ENCODE results near the gene ACY1. TPM values are rescaled to one million over a fixed set of nuclear protein-coding genes. Genes with fewer than 3 reads are reported as not detected.

Gene ACY1
- polyA plus RNA-seq, 1 of the 3 experiments (the other 2 are of a cell fraction), result 93.0 TPM

DNA sequence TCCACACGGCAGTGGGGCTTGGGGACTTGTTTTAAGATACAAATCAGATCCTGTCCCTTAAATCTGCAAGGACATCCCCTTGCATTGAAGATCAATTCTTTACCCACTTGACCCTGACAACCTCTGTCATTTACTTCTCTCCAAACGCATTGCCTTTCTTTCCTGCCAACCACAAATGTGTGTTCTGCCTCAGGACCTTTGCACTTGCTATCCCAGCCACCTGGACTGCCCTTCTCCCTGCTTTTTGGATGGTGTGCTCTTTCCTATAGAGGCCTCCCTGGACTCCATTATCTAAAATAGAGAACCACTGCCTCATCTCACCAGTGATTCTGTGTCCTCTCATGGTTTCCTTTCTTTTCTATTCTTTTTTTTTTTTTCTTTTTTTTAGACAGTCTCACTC, 13.8 kb downstream of the ACY1 start:
- H3K9ac ChIP-seq, result no peak overlapping the region
- ChIA-PET CTCF (interaction anchor here (0.6 to 1.6 kb wide), 3 partner anchors 51 to 223 kb away, joined by 3 to 6 read pairs (median 5); no protein-coding TSS in a partner anchor), POLR2A (no interaction called here)
- no peak overlapping the region for H3K27ac ChIP-seq (ENCODE audit: low read depth in 2 of 2, low read length in 1 of 2)
- H3K36me3 ChIP-seq (replicated peaks in 1 of 2; ENCODE audit: control insufficient read depth in 1 of 2, insufficient read depth in 2 of 2, low read length in 1 of 2), result peaks cover 19 to 23% of the 10 kb centered on the region in 2 experiments
- no peaks in the 10 kb centered on the region for H3K9me3 ChIP-seq
- no peak for DNase-seq
- peaks cover 9 to 29% of the 10 kb centered on the region in 2 experiments; a peak in 3 of 4 replicates for H3K4me1 ChIP-seq (ENCODE audit: control insufficient read depth in 1 of 2, insufficient read depth in 2 of 2, low read depth in 1 of 2, low read length in 1 of 2)
- H3K4me3 ChIP-seq (ENCODE audit: low read depth in 2 of 2, low read length in 1 of 2), result no peak overlapping the region
- 66% methylated on average over 2 of the region's 2 CpGs for WGBS (ENCODE audit: low lambda C conversion rate)
- peaks cover 36% of the 10 kb centered on the region for H3K79me2 ChIP-seq (ENCODE audit: insufficient read depth)
- H3K4me2 ChIP-seq, result no peak overlapping the region
- no peaks in the 10 kb centered on the region for H3K9me2 ChIP-seq
- TF ChIP-seq NRF1 (IDR thresholded peaks at IDR 0.05; ENCODE audit: low read depth, low read length), result no peak
- no peak for TF ChIP-seq FOXM1 (IDR thresholded peaks at IDR 0.05; ENCODE audit: low read depth)
- TF ChIP-seq, protein P1, sequence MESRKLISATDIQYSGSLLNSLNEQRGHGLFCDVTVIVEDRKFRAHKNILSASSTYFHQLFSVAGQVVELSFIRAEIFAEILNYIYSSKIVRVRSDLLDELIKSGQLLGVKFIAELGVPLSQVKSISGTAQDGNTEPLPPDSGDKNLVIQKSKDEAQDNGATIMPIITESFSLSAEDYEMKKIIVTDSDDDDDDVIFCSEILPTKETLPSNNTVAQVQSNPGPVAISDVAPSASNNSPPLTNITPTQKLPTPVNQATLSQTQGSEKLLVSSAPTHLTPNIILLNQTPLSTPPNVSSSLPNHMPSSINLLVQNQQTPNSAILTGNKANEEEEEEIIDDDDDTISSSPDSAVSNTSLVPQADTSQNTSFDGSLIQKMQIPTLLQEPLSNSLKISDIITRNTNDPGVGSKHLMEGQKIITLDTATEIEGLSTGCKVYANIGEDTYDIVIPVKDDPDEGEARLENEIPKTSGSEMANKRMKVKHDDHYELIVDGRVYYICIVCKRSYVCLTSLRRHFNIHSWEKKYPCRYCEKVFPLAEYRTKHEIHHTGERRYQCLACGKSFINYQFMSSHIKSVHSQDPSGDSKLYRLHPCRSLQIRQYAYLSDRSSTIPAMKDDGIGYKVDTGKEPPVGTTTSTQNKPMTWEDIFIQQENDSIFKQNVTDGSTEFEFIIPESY (IDR thresholded peaks at IDR 0.05; ENCODE audit: borderline replicate concordance, low read depth), result no peak
- no peak for TF ChIP-seq JUND (IDR thresholded peaks at IDR 0.05)
- TF ChIP-seq, protein P2, sequence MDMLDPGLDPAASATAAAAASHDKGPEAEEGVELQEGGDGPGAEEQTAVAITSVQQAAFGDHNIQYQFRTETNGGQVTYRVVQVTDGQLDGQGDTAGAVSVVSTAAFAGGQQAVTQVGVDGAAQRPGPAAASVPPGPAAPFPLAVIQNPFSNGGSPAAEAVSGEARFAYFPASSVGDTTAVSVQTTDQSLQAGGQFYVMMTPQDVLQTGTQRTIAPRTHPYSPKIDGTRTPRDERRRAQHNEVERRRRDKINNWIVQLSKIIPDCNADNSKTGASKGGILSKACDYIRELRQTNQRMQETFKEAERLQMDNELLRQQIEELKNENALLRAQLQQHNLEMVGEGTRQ (IDR thresholded peaks at IDR 0.05; ENCODE audit: borderline replicate concordance, low read depth, low read length), result no peak
- H3K27me3 ChIP-seq (ENCODE audit: insufficient read depth), result no peaks in the 10 kb centered on the region
- H3F3A ChIP-seq (replicated peaks; ENCODE audit: insufficient read depth), result peaks cover 18% of the 10 kb centered on the region
- 0 out of 2 replicates have a peak, but pooled peaks cover 11% of the 10 kb centered on the region for H4K20me1 ChIP-seq (ENCODE audit: insufficient read depth)
- H2AFZ ChIP-seq (ENCODE audit: low read depth), result no peak overlapping the region

- no peaks in the 10 kb centered on the region for H3K9me2 ChIP-seq
- no peak overlapping the region for H3K4me2 ChIP-seq
- H3K27me3 ChIP-seq (ENCODE audit: insufficient read depth), result no peaks in the 10 kb centered on the region
- 60% methylated on average over 7 of the region's 7 CpGs for WGBS (ENCODE audit: low lambda C conversion rate)
- H3K36me3 ChIP-seq (replicated peaks in 1 of 2; ENCODE audit: control insufficient read depth in 1 of 2, insufficient read depth in 2 of 2, low read length in 1 of 2), result peaks cover 13 to 17% of the 10 kb centered on the region in 2 experiments
- ChIA-PET POLR2A (no interaction called here), CTCF (interaction anchor here (0.6 to 1.9 kb wide), 6 partner anchors 52 to 449 kb away, joined by 3 to 10 read pairs (median 5); no protein-coding TSS in a partner anchor)
- H3K9ac ChIP-seq, result no peak overlapping the region
- H2AFZ ChIP-seq (ENCODE audit: low read depth), result no peak overlapping the region
- TF ChIP-seq, protein P3, sequence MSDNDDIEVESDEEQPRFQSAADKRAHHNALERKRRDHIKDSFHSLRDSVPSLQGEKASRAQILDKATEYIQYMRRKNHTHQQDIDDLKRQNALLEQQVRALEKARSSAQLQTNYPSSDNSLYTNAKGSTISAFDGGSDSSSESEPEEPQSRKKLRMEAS (IDR thresholded peaks at IDR 0.05; ENCODE audit: low read depth), result no peak
- TF ChIP-seq CTCF (IDR thresholded peaks at IDR 0.05) (no peak), GABPA (IDR thresholded peaks at IDR 0.05; ENCODE audit: low read depth) (no peak), POLR2AphosphoS5 (IDR thresholded peaks at IDR 0.05; ENCODE audit: low read depth, low read length) (no peak), TCF12 (IDR thresholded peaks at IDR 0.05) (no peak), EP300 (IDR thresholded peaks at IDR 0.05; ENCODE audit: borderline replicate concordance in 1 of 2, low read depth in 1 of 2, low read length in 1 of 2) (no peak)
- TF ChIP-seq, protein P2 (IDR thresholded peaks at IDR 0.05; ENCODE audit: borderline replicate concordance, low read depth, low read length), result no peak
- DNase-seq, result no peak
- H3K79me2 ChIP-seq (ENCODE audit: insufficient read depth), result peaks cover 27% of the 10 kb centered on the region
- no peak overlapping the region for H3K27ac ChIP-seq (ENCODE audit: low read depth in 2 of 2, low read length in 1 of 2)
- 0 out of 2 replicates have a peak, but pooled peaks cover 4% of the 10 kb centered on the region for H4K20me1 ChIP-seq (ENCODE audit: insufficient read depth)
- H3K4me3 ChIP-seq (ENCODE audit: low read depth in 2 of 2, low read length in 1 of 2), result no peak overlapping the region
- peaks cover 13% of the 10 kb centered on the region for H3F3A ChIP-seq (replicated peaks; ENCODE audit: insufficient read depth)
- no peaks in the 10 kb centered on the region for H3K9me3 ChIP-seq
- H3K4me1 ChIP-seq (ENCODE audit: control insufficient read depth in 1 of 2, insufficient read depth in 2 of 2, low read depth in 1 of 2, low read length in 1 of 2), result peaks cover 9 to 28% of the 10 kb centered on the region in 2 experiments; a peak in 3 of 4 replicates
Measured at GRCh38 chr3:51997935-51998596, 14.7 kb downstream of the ACY1 start.
